Spleen (tissue), 11 donors: Measurements from ENCODE around the gene CABP2. TPM values are rescaled to one million over a fixed set of nuclear protein-coding genes. Genes with fewer than 3 reads are reported as not detected.
A peak's percentile ranks its signal among the peaks of the same experiment; 100 is the strongest.

Source experiments
- DNase-seq: peaks from one replicate; pipeline ENCODE4 v3.0.0-alpha.2; 2020
- H3K27ac ChIP-seq, 8 donors: fragments of 200-600 bp; sonication (generic) in 7 of 8; 1 replicate in 4 of 8; 2 replicates in 4 of 8; pipeline versions ENCODE4 v1.5.0 to v1.8.0; 2016 to 2021; ENCODE audit warnings: inconsistent platforms in 4 of 8, mild to moderate bottlenecking in 4 of 8, moderate library complexity in 1 of 8
- H3K27me3 ChIP-seq, 7 donors: fragments of 200-600 bp; sonication (generic) in 6 of 7; replicated peaks in 1 of 7; 1 replicate in 4 of 7; 2 replicates in 3 of 7; pipeline versions ENCODE4 v1.5.0 to v1.8.0; 2016 to 2021; ENCODE audit warnings: inconsistent platforms in 3 of 7, mild to moderate bottlenecking in 1 of 7
- H3K36me3 ChIP-seq, 6 donors: fragments of 200-600 bp; sonication (generic) in 5 of 6; 1 replicate in 4 of 6; 2 replicates in 2 of 6; pipeline versions ENCODE4 v1.5.0 to v1.8.0; 2016 to 2021; ENCODE audit warnings: inconsistent platforms in 2 of 6
- H3K4me1 ChIP-seq, 6 donors: fragments of 200-600 bp; sonication (generic) in 5 of 6; 1 replicate in 3 of 6; 2 replicates in 3 of 6; pipeline versions ENCODE4 v1.5.0 to v1.8.0; 2016 to 2021; ENCODE audit warnings: inconsistent platforms in 3 of 6
- H3K4me3 ChIP-seq, 8 donors: fragments of 200-600 bp; sonication (generic) in 7 of 8; 1 replicate in 4 of 8; 2 replicates in 4 of 8; pipeline versions ENCODE4 v1.5.0 to v1.8.0; 2016 to 2021; ENCODE audit warnings: inconsistent platforms in 4 of 8, mild to moderate bottlenecking in 4 of 8, moderate library complexity in 2 of 8
- H3K9me3 ChIP-seq, 8 donors: fragments of 200-600 bp; sonication (generic) in 7 of 8; 1 replicate in 4 of 8; 2 replicates in 4 of 8; pipeline versions ENCODE4 v1.5.0 to v1.8.0; 2016 to 2021; ENCODE audit warnings: inconsistent platforms in 4 of 8
- CTCF ChIP-seq, 11 experiments: fragments of 200-600 bp in 7 of 11; fragments of 450-650 bp in 4 of 11; sonication (generic) in 4 of 11; IDR thresholded peaks in 8 of 11; conservative IDR thresholded peaks in 3 of 11; 1 replicate in 7 of 11; 2 replicates in 4 of 11; pipeline versions ENCODE4 v1.4.0 to v1.8.0; 2016 to 2021; ENCODE audit warnings: antibody characterized with exemption in 11 of 11, inconsistent platforms in 4 of 11, mild to moderate bottlenecking in 1 of 11
- POLR2A ChIP-seq, 3 donors: fragments of 450-650 bp; IDR thresholded peaks; one replicate each; pipeline ENCODE4 v1.5.1; 2017; ENCODE audit warnings: antibody characterized with exemption in 3 of 3, mild to moderate bottlenecking in 1 of 3
- POLR2AphosphoS5 ChIP-seq, 3 donors: sonication (generic); formaldehyde crosslinking; IDR thresholded peaks; one replicate each; pipeline ENCODE4 v1.5.1; 2017; ENCODE audit warnings: antibody characterized with exemption in 3 of 3
- WGBS, 5 donors: extraction: QIAGEN DNeasy Blood & Tissue Kit in 3 of 5; methylation state at CpG; one replicate each; pipeline versions ENCODE4 v1.1.5 to v1.1.7; 2013 to 2018; 5-methylcytosine and 5-hydroxymethylcytosine counted together
- intact Hi-C: fragments of 100-400 bp; cut with DNase I; formaldehyde crosslinking; loops from one replicate; pipeline ENCODE4 v1.15.0; 2023; ENCODE audit warnings: low total_unique reads
- polyA plus RNA-seq, 3 donors: library from polyadenylated mRNA; stranded (reverse); fragments of 200-250 nt; gene quantifications; one replicate each; pipeline ENCODE4 v1.2.1, GENCODE V29; 2013
- total RNA-seq, 7 donors: library from RNA; depleted of rRNA in 3 of 7; stranded (reverse); fragments of >200 nt in 3 of 7; fragmentation: NEBNext Ultra II Directional in 4 of 7; extraction: Animal tissue kit (Norgen Biotek cat#: 25700) in 4 of 7; gene quantifications; one replicate each; pipeline versions ENCODE4 v1.1.0 to v1.2.1, GENCODE V29; 2016 to 2021
- donor health status: healthy with polysubstance abuse.
- donor health status: DM: no; HTN: no; CAD: no; lungs with moderate emphysema.
- donor health status: DM: no; HTN: no; CAD: no.
- donor health status: Bipolar disorder and iron deficiency.
- donor health status: healthy.
- donor health status: DM: no; HTN: no; CAD: no.
- donor health status: DM: yes; HTN: yes; CAD: no.

Gene CABP2
- total and polyA plus RNA-seq, 10 donors = not detected

GRCh38 chr11:67504005-67504949, 19.0 kb downstream of the CABP2 start:
- H3K4me3 ChIP-seq = peak overlapping the region; percentile 67 to 97 (median 87)
- intact Hi-C loops = no loop called here
- H3K27ac ChIP-seq = peak overlapping the region; percentile 75 to 99 (median 98)
- WGBS, 5 donors = 0 to 3% (median 3%) methylated on average over 27 to 101 of the region's 101 CpGs
- H3K27me3 ChIP-seq = peaks cover 0 to 23% (median 0%) of the 10 kb centered on the region in 7 donors
- peak; percentile 88 for DNase-seq
- peaks cover 0 to 53% (median 24%) of the 10 kb centered on the region in 6 donors for H3K36me3 ChIP-seq
- peaks cover 32 to 84% (median 61%) of the 10 kb centered on the region in 6 donors for H3K4me1 ChIP-seq
- TF ChIP-seq POLR2A (IDR thresholded peaks at IDR 0.05) = no peak
- TF ChIP-seq POLR2AphosphoS5 (IDR thresholded peaks at IDR 0.05) = peak in 1 of 3 donors; percentile 17
- H3K9me3 ChIP-seq = no peaks in the 10 kb centered on the region

- Histone ChIP-seq H3K36me3 (peaks cover 0 to 62% (median 29%) of the 10 kb centered on the region in 6 donors), H3K4me1 (peaks cover 27 to 77% (median 55%) of the 10 kb centered on the region in 6 donors), H3K4me3 (peak overlapping the region; percentile 67 to 97 (median 87)), H3K27ac (peak overlapping the region in 3 of 8 donors; percentile 98 to 99 (median 99)), H3K27me3 (peaks cover 0 to 23% (median 0%) of the 10 kb centered on the region in 7 donors), H3K9me3 (no peaks in the 10 kb centered on the region)
- intact Hi-C loops = no loop called here
- TF ChIP-seq POLR2A (IDR thresholded peaks at IDR 0.05) (no peak), CTCF (IDR thresholded peaks at IDR 0.05 in 8 of 11, conservative IDR thresholded peaks at IDR 0.05 in 3 of 11) (no peak), POLR2AphosphoS5 (IDR thresholded peaks at IDR 0.05) (no peak)
- 81 to 85% (median 83%) methylated on average over 17 to 19 of the region's 19 CpGs for WGBS, 5 donors
- DNase-seq = no peak
These were observed 19.9 kb downstream of the CABP2 start for GRCh38 chr11:67503119-67504004.

GRCh38 chr11:67502328-67502979, 20.8 kb downstream of the CABP2 start:
- 87 to 96% (median 96%) methylated on average over 9 to 18 of the region's 18 CpGs for WGBS, 5 donors
- no peak for TF ChIP-seq POLR2AphosphoS5 (IDR thresholded peaks at IDR 0.05)
- TF ChIP-seq POLR2A (IDR thresholded peaks at IDR 0.05) = no peak
- no peak for TF ChIP-seq CTCF (IDR thresholded peaks at IDR 0.05 in 8 of 11, conservative IDR thresholded peaks at IDR 0.05 in 3 of 11)
- no peak overlapping the region for H3K4me3 ChIP-seq
- peaks cover 0 to 71% (median 38%) of the 10 kb centered on the region in 6 donors for H3K36me3 ChIP-seq
- DNase-seq = no peak
- intact Hi-C loops = no loop called here
- no peaks in the 10 kb centered on the region for H3K9me3 ChIP-seq
- peaks cover 0 to 23% (median 0%) of the 10 kb centered on the region in 7 donors for H3K27me3 ChIP-seq
- H3K4me1 ChIP-seq = peaks cover 27 to 71% (median 51%) of the 10 kb centered on the region in 6 donors
- H3K27ac ChIP-seq = no peak overlapping the region

- H3K27ac ChIP-seq = no peak overlapping the region
- no peak for DNase-seq
- no peak overlapping the region for H3K4me3 ChIP-seq
- no peaks in the 10 kb centered on the region for H3K9me3 ChIP-seq
- peak in 1 of 3 donors; percentile 29 for TF ChIP-seq POLR2AphosphoS5 (IDR thresholded peaks at IDR 0.05)
- TF ChIP-seq POLR2A (IDR thresholded peaks at IDR 0.05) = no peak
- TF ChIP-seq CTCF (IDR thresholded peaks at IDR 0.05 in 8 of 11, conservative IDR thresholded peaks at IDR 0.05 in 3 of 11) = no peak
- H3K27me3 ChIP-seq = peaks cover 0 to 23% (median 0%) of the 10 kb centered on the region in 7 donors
- intact Hi-C loops = no loop called here
- peaks cover 21 to 65% (median 45%) of the 10 kb centered on the region in 6 donors for H3K4me1 ChIP-seq
- peaks cover 0 to 74% (median 44%) of the 10 kb centered on the region in 6 donors for H3K36me3 ChIP-seq
- 95 to 99% (median 96%) methylated on average over 18 of the region's 18 CpGs for WGBS, 5 donors
These were observed 21.4 kb downstream of the CABP2 start for GRCh38 chr11:67501854-67502253.
